Cardiac fibroblast (primary cell): ENCODE measurements around the gene CD300LG.

Experiments used
- DNase-seq, 2 donors: peaks; one replicate each; pipeline versions ENCODE4 v3.0.0 to v3.0.0-alpha.2; 2010; ENCODE audit warnings: low read depth in 2 of 2
- H3K4me3 ChIP-seq, 2 donors: replicated peaks in 1 of 2; 1 replicate in 1 of 2; 2 replicates in 1 of 2; pipeline ENCODE4 v1.5.1; 2011; ENCODE audit warnings: low read depth in 2 of 2, low read length in 2 of 2, mild to moderate bottlenecking in 2 of 2, moderate library complexity in 1 of 2
- TF ChIP-seq, protein P1 (sequence below): IDR thresholded peaks from one replicate; pipeline ENCODE4 v1.5.1; 2011; ENCODE audit warnings: low read depth, mild to moderate bottlenecking, low read length, inconsistent platforms

CD300LG gene

GRCh38 chr17:43846221-43846712, 709 bp upstream of the CD300LG start:
- peak; percentile 77 to 86 for DNase-seq
- TF ChIP-seq, protein P1, sequence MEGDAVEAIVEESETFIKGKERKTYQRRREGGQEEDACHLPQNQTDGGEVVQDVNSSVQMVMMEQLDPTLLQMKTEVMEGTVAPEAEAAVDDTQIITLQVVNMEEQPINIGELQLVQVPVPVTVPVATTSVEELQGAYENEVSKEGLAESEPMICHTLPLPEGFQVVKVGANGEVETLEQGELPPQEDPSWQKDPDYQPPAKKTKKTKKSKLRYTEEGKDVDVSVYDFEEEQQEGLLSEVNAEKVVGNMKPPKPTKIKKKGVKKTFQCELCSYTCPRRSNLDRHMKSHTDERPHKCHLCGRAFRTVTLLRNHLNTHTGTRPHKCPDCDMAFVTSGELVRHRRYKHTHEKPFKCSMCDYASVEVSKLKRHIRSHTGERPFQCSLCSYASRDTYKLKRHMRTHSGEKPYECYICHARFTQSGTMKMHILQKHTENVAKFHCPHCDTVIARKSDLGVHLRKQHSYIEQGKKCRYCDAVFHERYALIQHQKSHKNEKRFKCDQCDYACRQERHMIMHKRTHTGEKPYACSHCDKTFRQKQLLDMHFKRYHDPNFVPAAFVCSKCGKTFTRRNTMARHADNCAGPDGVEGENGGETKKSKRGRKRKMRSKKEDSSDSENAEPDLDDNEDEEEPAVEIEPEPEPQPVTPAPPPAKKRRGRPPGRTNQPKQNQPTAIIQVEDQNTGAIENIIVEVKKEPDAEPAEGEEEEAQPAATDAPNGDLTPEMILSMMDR: peak; percentile 100
- H3K4me3 ChIP-seq: no peak overlapping the region

GRCh38 chr17:43848601-43849000, 1.6 kb downstream of the CD300LG start:
- TF ChIP-seq, protein P1: no peak
- H3K4me3 ChIP-seq: no peak overlapping the region
- DNase-seq: no peak

DNA sequence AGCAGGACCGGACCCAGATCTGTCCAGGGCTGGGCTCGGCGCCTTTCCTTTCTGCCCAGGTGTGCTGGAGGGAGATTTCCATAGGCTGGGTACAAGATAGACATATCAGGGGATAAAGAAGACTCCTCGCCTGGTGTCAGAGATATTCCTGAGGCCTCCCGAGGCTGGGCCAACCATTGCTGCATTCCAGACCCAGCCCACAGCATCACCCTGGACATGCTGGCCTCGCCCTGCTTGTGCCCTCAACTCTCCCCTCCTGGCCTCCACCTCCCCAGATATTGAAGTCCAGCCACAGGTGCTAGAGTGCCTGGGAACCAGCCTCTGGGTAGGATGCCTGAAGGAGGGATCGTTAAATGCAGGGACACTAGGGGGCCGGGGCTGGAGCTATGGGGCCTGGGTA, 2.1 kb downstream of the CD300LG start:
- no peak for DNase-seq
- TF ChIP-seq, protein P1: no peak
- H3K4me3 ChIP-seq: no peak overlapping the region

DNA sequence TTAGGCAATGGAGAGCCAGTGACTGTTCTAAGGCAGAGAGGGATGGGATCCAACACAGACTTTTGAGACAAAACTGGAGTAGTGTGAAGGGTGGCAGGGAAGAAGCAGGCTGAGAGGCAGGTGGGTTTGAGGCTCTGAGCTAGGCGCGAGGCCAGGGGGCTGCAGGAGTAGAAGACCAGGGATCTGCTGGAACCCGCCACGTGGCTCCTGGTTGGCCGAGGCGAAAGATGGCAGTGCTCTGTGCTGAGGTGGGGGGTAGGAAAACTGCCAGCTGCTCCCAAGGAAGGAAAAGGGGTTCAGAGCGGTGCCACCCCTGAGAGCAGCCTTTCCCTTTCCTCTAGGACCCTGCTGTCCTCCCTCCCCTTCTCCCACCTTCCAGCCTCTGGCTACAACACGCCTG, 5.6 kb downstream of the CD300LG start:
- DNase-seq: no peak
- H3K4me3 ChIP-seq: no peak overlapping the region
- TF ChIP-seq, protein P1: no peak

- TF ChIP-seq, protein P1: no peak
- H3K4me3 ChIP-seq: no peak overlapping the region
- DNase-seq: no peak
Measured at GRCh38 chr17:43853546-43853945, 6.6 kb downstream of the CD300LG start.

- TF ChIP-seq, protein P1: no peak
- DNase-seq: no peak
Measured at GRCh38 chr17:43854498-43854897, 7.5 kb downstream of the CD300LG start.

GRCh38 chr17:43855061-43855460, 8.1 kb downstream of the CD300LG start:
- DNase-seq: no peak
- TF ChIP-seq, protein P1: no peak
- H3K4me3 ChIP-seq: no peak overlapping the region

More at GRCh38 chr17:43854498-43854897, 7.5 kb downstream of the CD300LG start:
- H3K4me3 ChIP-seq: no peak overlapping the region
